Activated CD8-positive, alpha-beta T cell treated with anti-CD3 and anti-CD28 coated beads, Interleukin-2, amount 10 ng/mL, durations not matched to agents 7 days and 5 days (primary cell): Measurements from ENCODE around the gene GRPEL2. TPM values are rescaled to one million over a fixed set of nuclear protein-coding genes. Genes with fewer than 3 reads are reported as not detected.
"Not testable (repeated sequence)": the region's sequence is repeated elsewhere in the genome, so short reads cannot be mapped to it uniquely, and the experiment has no call there.

Experiments used
- ATAC-seq: fragments of 150-1000 bp; cut with Tn5 transposase; one replicate; pipeline ENCODE4 v1.10.0; 2021; ENCODE audit warnings: moderate library complexity
- CTCF ChIA-PET: fragments of 350-600 bp; sonication (Branson Sonifier 250); formaldehyde crosslinking; loops from one replicate; lab custom pipeline; 2021; ENCODE audit warnings: antibody characterized with exemption; lab: Charles Lee
- POLR2A ChIA-PET: fragments of 350-600 bp; sonication (Branson Sonifier 250); formaldehyde crosslinking; loops from one replicate; lab custom pipeline; 2021; ENCODE audit warnings: antibody characterized with exemption; lab: Charles Lee
- DNase-seq: peaks from one replicate; pipeline ENCODE4 v3.0.0-alpha.2; 2020
- H3K27ac Mint-ChIP-seq: one replicate; pipeline ENCODE4 v1.8.0; 2021; ENCODE audit warnings: mild to moderate bottlenecking, mixed read lengths
- H3K27me3 Mint-ChIP-seq: one replicate; pipeline ENCODE4 v1.8.0; 2021; ENCODE audit warnings: low read depth, mixed read lengths
- H3K36me3 Mint-ChIP-seq: one replicate; pipeline ENCODE4 v1.8.0; 2021; ENCODE audit warnings: low read depth, mixed read lengths
- H3K4me1 Mint-ChIP-seq: one replicate; pipeline ENCODE4 v1.8.0; 2021; ENCODE audit warnings: low read depth, mixed read lengths
- H3K4me3 Mint-ChIP-seq: one replicate; pipeline ENCODE4 v1.8.0; 2021; ENCODE audit warnings: mild to moderate bottlenecking, mixed read lengths
- H3K9me3 Mint-ChIP-seq: one replicate; pipeline ENCODE4 v1.8.0; 2022; ENCODE audit warnings: mixed read lengths; ENCODE audit not compliant: insufficient read depth
- total RNA-seq, 2 experiments: library from RNA; stranded (reverse); gene quantifications; one replicate each; pipeline ENCODE4 v1.2.3, GENCODE V29; 2021

The GRPEL2 gene
- total RNA-seq, 2 experiments from 2014 or later = 29.9 to 30.0 TPM

DNA sequence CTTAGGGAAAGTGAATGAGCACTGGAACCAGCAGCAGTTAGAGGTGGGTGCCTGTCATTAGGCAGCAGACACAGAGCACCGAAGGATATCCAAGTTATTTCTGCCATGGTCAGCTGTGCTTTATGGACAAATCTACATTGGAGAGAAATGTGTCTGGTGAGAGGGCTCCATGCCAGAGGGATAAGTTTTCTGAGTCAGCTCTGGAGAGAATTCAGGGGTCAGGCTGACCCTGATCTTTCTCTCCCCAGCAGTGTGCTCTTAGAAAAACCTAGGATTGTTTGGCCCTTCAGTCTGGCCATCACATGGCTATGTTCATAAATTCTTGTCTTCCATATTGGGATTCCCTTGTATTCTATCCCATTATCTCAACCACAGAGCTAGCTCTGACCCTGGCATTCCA, 42.7 kb downstream of the GRPEL2 start:
- ChIA-PET POLR2A (no interaction called here), CTCF (interaction anchor here (1.6 to 2.6 kb wide), 2 partner anchors 16 to 47 kb away, joined by 5 to 8 read pairs; no protein-coding TSS in a partner anchor)
- Mint-ChIP-seq H3K4me3 (no peak overlapping the region), H3K4me1 (peaks cover 2% of the 10 kb centered on the region), H3K36me3 (no peaks in the 10 kb centered on the region), H3K27ac (no peak overlapping the region), H3K27me3 (peaks cover 5% of the 10 kb centered on the region), H3K9me3 (no peaks in the 10 kb centered on the region)
- no peak for ATAC-seq
- no peak for DNase-seq

DNA sequence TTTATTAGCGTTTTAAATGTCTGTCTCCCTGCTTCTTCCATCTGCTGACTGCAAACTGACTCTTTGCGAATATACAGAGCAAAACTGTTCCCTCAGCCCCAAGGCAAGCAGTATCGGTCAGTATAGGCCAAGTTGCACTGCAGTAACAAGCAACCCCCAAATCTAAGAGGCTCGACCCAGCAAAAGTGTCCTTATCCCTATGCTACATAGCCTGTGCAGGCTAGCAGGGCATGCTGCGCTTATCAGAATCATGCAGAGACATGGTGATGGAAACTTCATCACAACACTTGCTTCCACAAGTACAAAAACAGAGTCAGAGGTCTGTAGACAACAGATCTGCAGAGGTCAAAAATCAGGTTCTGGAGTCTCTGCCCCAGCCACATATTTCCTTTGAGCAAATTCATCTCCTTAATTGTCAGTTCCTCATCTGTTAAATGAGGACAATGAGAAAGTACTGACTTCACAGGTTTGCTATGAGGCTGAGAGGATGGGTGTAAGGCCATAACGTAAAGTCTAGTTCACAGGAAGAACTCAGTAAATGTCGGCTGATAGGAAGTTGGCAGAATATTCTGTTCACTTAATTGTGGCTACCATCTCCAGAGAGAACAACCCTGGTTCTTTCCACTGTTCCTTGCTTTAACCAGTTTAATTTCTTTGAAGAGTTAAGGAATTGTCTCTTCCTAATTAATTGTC, 43.3 kb downstream of the GRPEL2 start:
- CTCF ChIA-PET = interaction anchor here (0.9 to 2.6 kb wide), 4 partner anchors 12 to 46 kb away, joined by 3 to 8 read pairs (median 6); no protein-coding TSS in a partner anchor
- Mint-ChIP-seq H3K9me3 (no peaks in the 10 kb centered on the region), H3K27me3 (peaks cover 5% of the 10 kb centered on the region), H3K4me1 (peaks cover 2% of the 10 kb centered on the region), H3K4me3 (no peak overlapping the region), H3K27ac (no peak overlapping the region), H3K36me3 (no peaks in the 10 kb centered on the region)
- ATAC-seq (no peak), DNase-seq (no peak)
- POLR2A ChIA-PET = no interaction called here

DNA sequence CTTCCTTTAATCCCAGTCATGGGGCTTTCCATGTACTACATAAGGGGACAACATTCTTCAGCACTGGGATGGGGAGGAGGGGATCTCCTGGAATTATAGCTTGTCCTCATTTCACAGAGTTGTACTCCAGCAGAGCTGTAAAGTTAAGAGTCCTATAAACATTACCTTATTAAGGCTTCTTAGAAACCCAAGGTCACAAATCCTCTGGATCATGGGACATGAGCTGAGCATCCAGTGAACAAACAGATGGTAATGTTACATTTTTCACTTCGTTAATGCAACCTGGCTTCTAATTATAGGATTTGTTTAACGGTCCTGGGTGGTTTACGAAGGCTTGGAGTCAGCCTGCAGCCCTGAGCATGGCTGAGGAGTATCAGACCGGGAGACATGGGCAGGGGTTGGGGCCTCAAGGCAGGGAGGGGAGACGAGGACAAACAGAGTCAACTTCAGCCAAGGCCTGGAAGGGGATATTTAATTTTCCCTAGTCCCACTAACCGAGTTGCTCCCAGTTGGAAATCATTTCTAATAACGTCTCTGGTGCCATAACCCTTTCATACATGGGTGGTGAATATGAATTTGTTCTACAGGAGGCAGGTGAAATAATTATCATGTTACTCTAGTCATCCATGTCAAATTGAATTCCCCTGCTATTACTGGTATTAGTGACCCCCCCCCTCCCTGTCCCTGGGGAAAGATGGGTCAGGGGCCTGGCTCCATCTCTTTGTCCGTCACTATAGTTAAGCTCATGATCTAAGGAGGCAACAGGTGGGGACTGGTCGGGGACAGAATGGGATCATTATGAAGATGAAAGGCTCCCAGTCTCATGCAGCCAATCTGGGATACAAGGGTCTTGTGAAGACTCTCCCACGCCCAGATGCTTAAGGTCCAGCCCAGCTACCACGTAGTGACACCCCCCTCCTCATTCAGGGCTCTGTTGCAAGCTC, 44.5 kb downstream of the GRPEL2 start:
- H3K4me3 Mint-ChIP-seq = no peak overlapping the region
- peaks cover 5% of the 10 kb centered on the region for H3K27me3 Mint-ChIP-seq
- ChIA-PET CTCF (interaction anchor here (0.9 to 1.6 kb wide), 4 partner anchors 13 to 229 kb away, joined by 3 to 7 read pairs (median 4); no protein-coding TSS in a partner anchor), POLR2A (no interaction called here)
- H3K9me3 Mint-ChIP-seq = no peaks in the 10 kb centered on the region
- DNase-seq (no peak), ATAC-seq (no peak)
- peaks cover 2% of the 10 kb centered on the region for H3K4me1 Mint-ChIP-seq
- no peak overlapping the region for H3K27ac Mint-ChIP-seq
- H3K36me3 Mint-ChIP-seq = no peaks in the 10 kb centered on the region

DNA sequence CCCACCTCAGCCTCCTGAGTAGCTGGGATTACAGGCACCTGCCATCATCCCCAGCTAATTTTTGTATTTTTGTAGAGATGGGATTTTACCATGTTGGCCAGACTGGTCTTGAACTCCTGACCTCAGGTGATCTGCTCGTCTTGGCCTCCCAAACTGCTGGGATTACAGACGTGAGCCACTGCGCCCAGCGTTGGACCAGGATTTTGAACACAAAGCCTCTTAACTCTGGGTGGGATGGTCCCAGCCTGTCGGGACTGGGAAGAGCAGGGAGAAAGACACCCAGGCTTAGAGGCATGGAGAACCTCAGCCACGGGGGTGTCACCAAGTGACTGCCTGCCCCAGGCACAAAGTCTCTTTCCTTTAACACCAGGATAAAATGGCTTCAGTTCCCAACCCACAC, 45.8 kb downstream of the GRPEL2 start:
- POLR2A ChIA-PET, DNase-seq, H3K27me3 Mint-ChIP-seq, H3K27ac Mint-ChIP-seq, H3K4me3 Mint-ChIP-seq, H3K9me3 Mint-ChIP-seq, H3K4me1 Mint-ChIP-seq, ATAC-seq, H3K36me3 Mint-ChIP-seq: not testable (repeated sequence)
- CTCF ChIA-PET = interaction anchor here (1.4 kb wide), 1 partner anchor 174 kb away, joined by 4 read pairs; no protein-coding TSS in a partner anchor

DNA sequence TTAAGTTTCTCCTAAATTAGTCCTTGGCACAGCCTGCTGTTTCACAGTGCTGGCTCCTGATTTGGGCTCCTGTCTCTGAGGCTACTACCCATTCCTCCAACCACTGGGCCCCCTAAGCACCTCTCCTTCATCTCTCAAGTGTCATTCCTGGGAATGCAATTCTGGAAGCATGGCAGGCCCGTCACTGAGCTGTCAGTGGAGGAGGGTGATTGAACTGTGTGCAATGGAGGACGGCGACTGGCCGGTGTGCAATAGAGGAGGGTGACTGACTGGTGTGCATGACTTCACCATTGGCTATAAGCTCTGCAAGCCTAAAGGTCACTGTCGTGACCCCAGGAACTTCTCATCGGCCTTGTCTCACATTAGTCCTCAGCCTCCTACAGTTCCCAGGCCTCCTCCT, 46.2 kb downstream of the GRPEL2 start:
- H3K4me1 Mint-ChIP-seq = peaks cover 2% of the 10 kb centered on the region
- no peak overlapping the region for H3K27ac Mint-ChIP-seq
- ChIA-PET POLR2A (no interaction called here), CTCF (no interaction called here)
- no peaks in the 10 kb centered on the region for H3K36me3 Mint-ChIP-seq
- no peaks in the 10 kb centered on the region for H3K9me3 Mint-ChIP-seq
- no peak for ATAC-seq
- peaks cover 5% of the 10 kb centered on the region for H3K27me3 Mint-ChIP-seq
- no peak overlapping the region for H3K4me3 Mint-ChIP-seq
- no peak for DNase-seq

DNA sequence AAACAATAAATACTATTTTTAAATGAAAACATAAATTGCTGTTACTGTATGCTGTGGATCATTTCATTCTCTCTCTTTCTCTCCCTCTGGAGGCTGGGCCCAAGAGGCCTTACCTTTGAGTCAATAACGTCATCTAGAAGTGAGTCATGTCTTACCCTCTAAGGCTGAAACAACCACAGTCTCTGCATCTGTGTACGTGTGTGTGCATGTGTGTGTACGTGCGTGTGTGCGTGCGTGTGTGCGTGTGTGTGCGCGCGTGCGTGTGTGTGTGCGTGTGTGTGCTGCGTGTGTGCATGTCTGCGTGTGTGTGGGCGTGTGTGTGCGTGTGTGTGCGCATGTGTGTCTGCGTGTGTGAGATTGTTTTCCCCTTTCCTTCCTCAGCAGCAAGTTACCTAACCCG, 47.4 kb downstream of the GRPEL2 start:
- peaks cover 2% of the 10 kb centered on the region for H3K4me1 Mint-ChIP-seq
- no peak overlapping the region for H3K4me3 Mint-ChIP-seq
- DNase-seq (no peak), ATAC-seq (no peak)
- H3K9me3 Mint-ChIP-seq = no peaks in the 10 kb centered on the region
- CTCF ChIA-PET = no interaction called here
- no peaks in the 10 kb centered on the region for H3K27me3 Mint-ChIP-seq
- no peaks in the 10 kb centered on the region for H3K36me3 Mint-ChIP-seq
- POLR2A ChIA-PET = no interaction called here
- H3K27ac Mint-ChIP-seq = no peak overlapping the region

DNA sequence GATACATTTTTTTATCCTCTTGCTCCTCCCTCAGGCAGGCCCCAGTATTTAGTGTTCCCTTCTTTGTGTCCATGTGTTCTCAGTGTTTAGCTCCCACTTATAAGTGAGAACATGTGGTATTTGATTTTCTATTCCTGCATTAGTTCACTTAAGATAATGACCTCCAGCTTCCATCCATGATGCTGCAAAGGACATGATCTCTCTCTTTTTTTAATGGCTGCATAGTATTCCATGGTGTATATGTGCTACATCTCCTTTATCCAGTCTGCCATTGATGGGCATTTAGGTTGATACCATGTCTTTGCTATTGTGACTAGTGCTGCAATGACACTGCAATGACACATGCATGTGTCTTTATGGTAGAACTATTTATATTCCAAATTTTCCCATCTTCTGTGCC, 49.7 kb downstream of the GRPEL2 start:
- ATAC-seq, DNase-seq, H3K27ac Mint-ChIP-seq, H3K9me3 Mint-ChIP-seq, H3K4me3 Mint-ChIP-seq, H3K36me3 Mint-ChIP-seq, H3K4me1 Mint-ChIP-seq, CTCF ChIA-PET, POLR2A ChIA-PET, H3K27me3 Mint-ChIP-seq: not testable (repeated sequence)

DNA sequence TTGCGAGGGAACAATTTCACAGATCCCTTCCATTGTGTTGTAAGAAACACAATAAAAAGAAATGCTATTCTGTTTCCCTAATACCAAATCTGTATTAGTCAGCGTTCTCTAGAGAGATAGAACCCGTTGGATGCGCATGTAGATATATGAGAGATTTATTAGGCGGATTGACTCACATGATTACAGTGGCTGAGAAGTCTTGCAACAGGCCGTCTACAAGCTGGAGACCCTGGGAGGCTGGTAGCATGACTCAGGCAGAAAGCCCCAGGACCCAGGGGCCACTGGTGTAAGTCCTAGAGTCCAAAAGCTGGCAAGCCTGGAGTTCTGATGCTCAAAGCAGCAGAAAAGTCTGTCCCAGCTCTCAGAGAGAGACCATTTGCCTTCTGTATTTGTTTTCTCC, 52.2 kb downstream of the GRPEL2 start:
- H3K4me3 Mint-ChIP-seq = no peak overlapping the region
- no peak overlapping the region for H3K27ac Mint-ChIP-seq
- H3K27me3 Mint-ChIP-seq = no peaks in the 10 kb centered on the region
- DNase-seq (no peak), ATAC-seq (no peak)
- no peaks in the 10 kb centered on the region for H3K4me1 Mint-ChIP-seq
- CTCF ChIA-PET = no interaction called here
- POLR2A ChIA-PET = no interaction called here
- H3K9me3 Mint-ChIP-seq = no peaks in the 10 kb centered on the region
- H3K36me3 Mint-ChIP-seq = no peaks in the 10 kb centered on the region

DNA sequence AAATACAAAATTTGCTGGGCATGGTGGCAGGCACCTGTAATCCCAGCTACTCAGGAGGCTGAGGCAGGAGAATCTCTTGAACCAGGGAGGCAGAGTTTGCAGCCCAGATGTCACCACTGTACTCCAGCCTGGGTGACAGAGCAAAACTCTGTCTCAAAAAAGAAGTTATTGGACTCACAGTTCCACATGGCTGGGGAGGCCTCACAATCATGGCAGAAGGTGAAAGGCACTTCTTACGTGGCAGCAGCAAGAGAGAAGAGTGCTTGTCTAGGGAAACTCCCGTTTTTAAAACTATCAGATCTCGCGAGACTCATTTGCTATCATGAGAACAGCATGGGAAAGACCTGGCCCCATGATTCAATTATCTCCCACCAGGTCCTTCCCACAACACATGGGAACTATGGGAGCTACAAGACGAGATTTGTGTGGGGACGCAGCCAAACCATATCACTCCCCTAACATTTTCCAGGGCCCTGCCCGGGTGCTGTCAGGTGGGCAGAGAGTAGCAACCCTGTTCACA, 53.5 kb downstream of the GRPEL2 start:
- H3K36me3 Mint-ChIP-seq, DNase-seq: not testable (repeated sequence)

DNA sequence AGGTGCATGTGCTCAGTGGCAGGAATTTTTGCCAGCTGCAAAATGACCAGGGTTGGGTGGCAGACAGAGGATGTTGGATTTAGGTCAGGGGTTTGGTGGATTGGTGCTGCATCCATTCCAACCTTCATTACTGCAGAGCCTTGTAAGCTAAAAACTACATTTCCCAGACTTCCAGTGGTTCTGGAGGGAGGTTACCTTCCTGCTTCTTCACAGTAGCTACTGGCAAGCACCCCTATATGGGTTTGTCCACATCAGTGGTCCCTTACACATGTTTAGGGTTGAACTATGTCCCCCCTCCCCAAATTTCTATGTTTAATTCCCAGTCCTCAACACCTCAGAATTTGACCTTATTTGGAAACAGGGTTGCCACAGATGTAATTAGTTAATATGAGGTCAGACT, 54.5 kb downstream of the GRPEL2 start:
- H3K27ac Mint-ChIP-seq = no peak overlapping the region
- H3K9me3 Mint-ChIP-seq = no peaks in the 10 kb centered on the region
- H3K36me3 Mint-ChIP-seq = no peaks in the 10 kb centered on the region
- ATAC-seq = no peak
- H3K27me3 Mint-ChIP-seq = no peaks in the 10 kb centered on the region
- ChIA-PET CTCF (no interaction called here), POLR2A (no interaction called here)
- H3K4me3 Mint-ChIP-seq = no peak overlapping the region
- no peak for DNase-seq
- H3K4me1 Mint-ChIP-seq = no peaks in the 10 kb centered on the region

More for the DNA sequence above, 53.5 kb downstream of the GRPEL2 start:
- ATAC-seq, H3K9me3 Mint-ChIP-seq, H3K27me3 Mint-ChIP-seq, H3K27ac Mint-ChIP-seq, CTCF ChIA-PET, POLR2A ChIA-PET, H3K4me1 Mint-ChIP-seq, H3K4me3 Mint-ChIP-seq: not testable (repeated sequence)

DNA sequence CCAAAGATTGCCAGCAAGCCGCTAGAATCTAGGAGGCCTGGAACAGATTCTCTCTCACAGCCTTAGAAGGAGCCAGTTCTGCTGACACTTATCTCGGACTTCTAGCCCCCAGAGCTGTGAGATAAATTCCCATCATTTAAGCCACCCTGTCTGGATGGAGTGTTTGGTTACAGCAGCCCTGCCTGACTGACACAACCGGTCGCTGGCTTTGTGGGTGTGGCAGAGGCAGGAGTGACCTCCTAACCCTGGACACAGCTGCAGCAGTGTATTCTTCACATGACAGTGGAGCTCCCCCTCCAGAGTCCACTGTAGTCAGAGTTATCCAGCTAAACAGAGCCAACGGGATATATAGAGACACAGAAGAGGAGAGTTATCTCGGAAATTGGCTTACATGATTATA, 55.0 kb downstream of the GRPEL2 start:
- no peaks in the 10 kb centered on the region for H3K36me3 Mint-ChIP-seq
- ATAC-seq (no peak), DNase-seq (no peak)
- ChIA-PET CTCF (no interaction called here), POLR2A (no interaction called here)
- no peak overlapping the region for H3K4me3 Mint-ChIP-seq
- H3K27me3 Mint-ChIP-seq = no peaks in the 10 kb centered on the region
- H3K4me1 Mint-ChIP-seq = no peaks in the 10 kb centered on the region
- H3K27ac Mint-ChIP-seq = no peak overlapping the region
- no peaks in the 10 kb centered on the region for H3K9me3 Mint-ChIP-seq

DNA sequence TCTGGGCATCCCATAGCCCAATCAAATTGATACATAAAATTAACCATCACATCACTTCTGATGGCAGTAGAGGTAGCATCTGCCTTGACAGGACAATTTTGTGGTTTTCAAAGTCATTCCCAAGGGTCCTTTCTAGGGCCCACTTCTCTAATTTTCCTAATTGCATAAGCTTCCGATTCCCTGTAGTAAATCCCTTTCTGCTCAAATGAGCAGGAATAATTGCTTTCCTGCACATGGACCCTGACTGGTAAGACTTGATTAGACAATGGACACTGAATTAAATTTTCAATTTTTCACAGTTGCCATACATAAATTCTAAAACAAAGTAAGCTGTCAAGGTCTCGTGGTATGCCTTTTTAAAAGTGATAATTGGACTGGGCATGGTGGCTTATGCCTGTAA, 55.8 kb downstream of the GRPEL2 start:
- ChIA-PET POLR2A (no interaction called here), CTCF (interaction anchor here (1.0 kb wide), 1 partner anchor 33 kb away, joined by 3 read pairs; no protein-coding TSS in a partner anchor)
- ATAC-seq (no peak), DNase-seq (no peak)
- Mint-ChIP-seq H3K27me3 (no peaks in the 10 kb centered on the region), H3K4me1 (no peaks in the 10 kb centered on the region), H3K27ac (no peak overlapping the region), H3K36me3 (no peaks in the 10 kb centered on the region), H3K9me3 (no peaks in the 10 kb centered on the region), H3K4me3 (no peak overlapping the region)
